ENCODE results near the gene XAB2.

Gene XAB2

GRCh38 chr19:7631577-7631976 is 2.2 kb upstream of the XAB2 start:
- DNase-seq (ENCODE audit: low spot score) = no peak
- no peak for TF ChIP-seq CTCF (IDR thresholded peaks at IDR 0.05; ENCODE audit: extremely low read depth, missing control alignments)

- no peak for TF ChIP-seq CTCF (IDR thresholded peaks at IDR 0.05; ENCODE audit: extremely low read depth, missing control alignments)
- DNase-seq (ENCODE audit: low spot score) = no peak
These were observed 595 bp downstream of the XAB2 start for GRCh38 chr19:7628589-7629311.

- TF ChIP-seq CTCF (IDR thresholded peaks at IDR 0.05; ENCODE audit: extremely low read depth, missing control alignments) = no peak
- DNase-seq (ENCODE audit: low spot score) = no peak
These were observed 2.2 kb downstream of the XAB2 start for GRCh38 chr19:7627166-7627565.

- TF ChIP-seq CTCF (IDR thresholded peaks at IDR 0.05; ENCODE audit: extremely low read depth, missing control alignments) = no peak
These were observed 3.5 kb downstream of the XAB2 start for GRCh38 chr19:7625763-7626372.

GRCh38 chr19:7624810-7625209 is 4.5 kb downstream of the XAB2 start:
- no peak for TF ChIP-seq CTCF (IDR thresholded peaks at IDR 0.05; ENCODE audit: extremely low read depth, missing control alignments)
- DNase-seq (ENCODE audit: low spot score) = no peak

More at GRCh38 chr19:7625763-7626372, 3.5 kb downstream of the XAB2 start:
- no peak for DNase-seq (ENCODE audit: low spot score)

GRCh38 chr19:7623725-7624603 is 5.4 kb downstream of the XAB2 start:
- no peak for DNase-seq (ENCODE audit: low spot score)
- no peak for TF ChIP-seq CTCF (IDR thresholded peaks at IDR 0.05; ENCODE audit: extremely low read depth, missing control alignments)
